IMR-90 (cell line): ENCODE measurements around the gene NFE2L2. TPM values are rescaled to one million over a fixed set of nuclear protein-coding genes. Genes with fewer than 3 reads are reported as not detected.
"Not testable (repeated sequence)": the region's sequence is repeated elsewhere in the genome, so short reads cannot be mapped to it uniquely, and the experiment has no call there.

ENCODE experiments used
- ATAC-seq: fragments of 200-7000 bp; cut with Tn5 transposase; 2 replicates; pipeline ENCODE4 v1.9.1; 2020; ENCODE audit warnings: low read depth, mild to moderate bottlenecking, moderate library complexity
- BruUV-seq: library from RNA; stranded (reverse); fragments of 400-500 nt; replicated peaks from 2 replicates; lab custom pipeline; 2021; lab: Mats Ljungman, UMichigan
- CTCF ChIA-PET: fragments of 300-600 bp; formaldehyde crosslinking; extraction: SDS; loops from one replicate; lab custom pipeline; 2021; ENCODE audit warnings: antibody characterized with exemption; lab: Yijun Ruan, JAX
- POLR2A ChIA-PET: fragments of 300-600 bp; sonication (Branson Sonifier 250); formaldehyde crosslinking; loops from one replicate; lab custom pipeline; 2022; ENCODE audit warnings: antibody characterized with exemption; ENCODE audit not compliant: unreplicated experiment; lab: Charles Lee
- DNase-seq: peaks from one replicate; pipeline ENCODE4 v3.0.0; 2013
- H2AFZ ChIP-seq: replicated peaks from 2 replicates; pipeline ENCODE3; 2013; ENCODE audit warnings: low read length, mild to moderate bottlenecking; ENCODE audit not compliant: poor library complexity
- H2AK5ac ChIP-seq: 2 replicates; pipeline ENCODE4 v1.6.1; 2013; ENCODE audit warnings: low read depth, low read length, inconsistent platforms
- H2AK9ac ChIP-seq: replicated peaks from 2 replicates; pipeline ENCODE3; 2013; ENCODE audit warnings: mild to moderate bottlenecking, low read depth, low read length, moderate library complexity; ENCODE audit not compliant: poor library complexity
- H2BK120ac ChIP-seq: 2 replicates; pipeline ENCODE4 v1.6.1; 2013; ENCODE audit warnings: low read depth, low read length, inconsistent platforms
- H2BK15ac ChIP-seq: 3 replicates; pipeline ENCODE4 v1.6.1; 2013; ENCODE audit warnings: low read depth, low read length, inconsistent platforms
- H2BK20ac ChIP-seq: 2 replicates; pipeline ENCODE4 v1.6.1; 2013; ENCODE audit warnings: low read depth, mild to moderate bottlenecking, inconsistent platforms, low read length, moderate library complexity
- H2BK5ac ChIP-seq: 2 replicates; pipeline ENCODE4 v1.6.1; 2013; ENCODE audit warnings: mild to moderate bottlenecking, low read depth, low read length, inconsistent platforms; ENCODE audit not compliant: poor library complexity, severe bottlenecking
- H3K14ac ChIP-seq: replicated peaks from 2 replicates; pipeline ENCODE4 v1.6.1; 2013; ENCODE audit warnings: low read depth, low read length, inconsistent platforms
- H3K18ac ChIP-seq: 2 replicates; pipeline ENCODE4 v1.6.1; 2013; ENCODE audit warnings: low read depth, low read length, control low read depth
- H3K23ac ChIP-seq: 2 replicates; pipeline ENCODE4 v1.6.1; 2013; ENCODE audit warnings: low read depth, low read length, inconsistent platforms
- H3K27ac ChIP-seq: 2 replicates; pipeline ENCODE4 v1.5.1; 2013; ENCODE audit warnings: mild to moderate bottlenecking, control low read depth, low read length; ENCODE audit not compliant: insufficient read depth
- H3K27me3 ChIP-seq: 2 replicates; pipeline ENCODE4 v1.6.1; 2013; ENCODE audit warnings: low read length; ENCODE audit not compliant: control insufficient read depth, insufficient read depth
- H3K36me3 ChIP-seq: 2 replicates; pipeline ENCODE4 v1.6.1; 2013; ENCODE audit warnings: low read length, mixed read lengths; ENCODE audit not compliant: control insufficient read depth, insufficient read depth
- H3K4ac ChIP-seq: 2 replicates; pipeline ENCODE4 v1.6.1; 2013; ENCODE audit warnings: low read depth, low read length, inconsistent platforms
- H3K4me1 ChIP-seq: 2 replicates; pipeline ENCODE4 v1.6.1; 2013; ENCODE audit warnings: low read length, mixed read lengths; ENCODE audit not compliant: control insufficient read depth, insufficient read depth
- H3K4me2 ChIP-seq: 2 replicates; pipeline ENCODE4 v1.6.1; 2013; ENCODE audit warnings: low read depth, mild to moderate bottlenecking, control low read depth, low read length, moderate library complexity
- H3K4me3 ChIP-seq: 2 replicates; pipeline ENCODE4 v1.5.1; 2013; ENCODE audit warnings: low read depth, mild to moderate bottlenecking, control low read depth, low read length, moderate library complexity; ENCODE audit not compliant: insufficient read depth
- H3K56ac ChIP-seq: 2 replicates; pipeline ENCODE4 v1.6.1; 2013; ENCODE audit warnings: low read length, inconsistent platforms; ENCODE audit not compliant: insufficient read depth; ENCODE audit errors: extremely low read depth
- H3K79me1 ChIP-seq, 2 experiments: 2 replicates each; pipeline ENCODE4 v1.6.1; 2013; ENCODE audit warnings: low read length in 2 of 2, inconsistent platforms in 1 of 2, low read depth in 1 of 2
- H3K9ac ChIP-seq: 2 replicates; pipeline ENCODE4 v1.6.1; 2013; ENCODE audit warnings: low read depth, low read length, control low read depth
- H3K9me1 ChIP-seq: 2 replicates; pipeline ENCODE4 v1.6.1; 2013; ENCODE audit warnings: low read length, inconsistent platforms; ENCODE audit not compliant: insufficient read depth
- H3K9me3 ChIP-seq: 2 replicates; pipeline ENCODE4 v1.6.1; 2013; ENCODE audit warnings: low read length; ENCODE audit not compliant: control insufficient read depth, insufficient read depth
- H4K20me1 ChIP-seq: 2 replicates; pipeline ENCODE4 v1.6.1; 2013; ENCODE audit warnings: low read length, inconsistent platforms; ENCODE audit not compliant: insufficient read depth
- H4K5ac ChIP-seq: 2 replicates; pipeline ENCODE4 v1.6.1; 2013; ENCODE audit warnings: mild to moderate bottlenecking, low read depth, low read length, control low read depth
- H4K8ac ChIP-seq, 2 experiments: 2 replicates each; pipeline ENCODE4 v1.6.1; 2013; ENCODE audit warnings: low read depth in 2 of 2, low read length in 2 of 2, control low read depth in 1 of 2, inconsistent platforms in 1 of 2
- H4K91ac ChIP-seq: 2 replicates; pipeline ENCODE4 v1.6.1; 2013; ENCODE audit warnings: low read depth, low read length, inconsistent platforms; ENCODE audit not compliant: insufficient read depth
- WGBS, 2 experiments: methylation state at CpG; one replicate each; pipeline versions ENCODE4 v1.1.5 to v1.1.7; 2013; ENCODE audit warnings: missing lambda C conversion rate in 2 of 2; ENCODE audit not compliant: insufficient read length in 1 of 2; ENCODE audit errors: extremely low coverage in 2 of 2; 5-methylcytosine and 5-hydroxymethylcytosine counted together
- dilution Hi-C: fragments of 300-500 bp; cut with HindIII; formaldehyde crosslinking; loops from one replicate; pipeline ENCODE4 v1.14.3; 2018; ENCODE audit warnings: low sequenced_read_pairs; ENCODE audit not compliant: unreplicated experiment
- in situ Hi-C: fragments of 300-500 bp; cut with MboI; formaldehyde crosslinking; loops from 3 replicates; pipeline ENCODE4 v1.14.3; 2019; ENCODE audit warnings: low sequenced_read_pairs, inconsistent platforms, mixed read lengths
- intact Hi-C: fragments of 100-400 bp; cut with micrococcal nuclease; formaldehyde crosslinking; loops from 2 replicates; pipeline ENCODE4 v1.10.0; 2022
- polyA plus RNA-seq, 3 experiments: library from polyadenylated mRNA; depleted of rRNA; stranded (reverse); fragments of >200 nt; gene quantifications; 2 replicates each; pipeline ENCODE4 v1.2.3, GENCODE V29; 2012; ENCODE audit warnings: low replicate concordance in 1 of 3
- total RNA-seq: library from RNA; depleted of rRNA; stranded (reverse); fragments of >200 nt; gene quantifications from 2 replicates; pipeline ENCODE4 v1.2.3, GENCODE V29; 2012

The NFE2L2 gene
- total and polyA plus RNA-seq, 2 of the 4 experiments (the other 2 are of a cell fraction): 72.7 to 83.5 TPM

DNA sequence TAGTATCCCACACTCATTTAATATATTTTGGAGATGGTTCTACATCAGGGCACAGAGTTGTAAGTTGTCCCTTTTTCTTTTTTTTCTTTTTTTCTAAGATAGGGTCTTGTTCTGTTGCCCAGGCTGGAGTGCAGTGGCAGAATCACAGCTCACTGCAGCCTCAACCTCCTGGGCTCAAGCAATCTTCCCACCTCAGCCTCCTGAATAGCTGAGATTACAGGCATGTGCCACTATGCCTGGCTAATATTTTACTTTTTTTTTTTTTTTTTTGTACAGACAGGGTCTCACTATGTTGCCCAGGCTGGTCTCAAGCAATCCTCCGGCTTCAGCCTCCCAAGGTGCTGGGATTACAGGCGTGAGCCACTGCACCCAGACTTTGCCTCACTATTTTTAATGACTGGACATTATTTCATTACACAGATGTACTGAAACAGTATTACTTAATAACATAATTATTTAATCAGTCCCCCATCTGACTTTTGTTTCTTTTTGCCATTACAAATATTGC is 17.9 kb downstream of the NFE2L2 start:
- H4K8ac ChIP-seq, H3K4me2 ChIP-seq, H2AK5ac ChIP-seq, H2AK9ac ChIP-seq, H3K23ac ChIP-seq, H2BK120ac ChIP-seq, H2BK20ac ChIP-seq, H4K5ac ChIP-seq, DNase-seq, H2AFZ ChIP-seq, POLR2A ChIA-PET, H3K14ac ChIP-seq, H2BK15ac ChIP-seq, H2BK5ac ChIP-seq, H3K18ac ChIP-seq, H3K27me3 ChIP-seq, H4K91ac ChIP-seq, H3K56ac ChIP-seq, H3K27ac ChIP-seq, H3K4me3 ChIP-seq, H3K4ac ChIP-seq, ATAC-seq, H3K9ac ChIP-seq, in situ Hi-C loops, intact Hi-C loops, H3K9me3 ChIP-seq, dilution Hi-C loops, BruUV-seq: not testable (repeated sequence)
- peaks cover 0 to 56% of the 10 kb centered on the region in 2 experiments; a peak in 2 of 4 replicates for H3K79me1 ChIP-seq
- H3K9me1 ChIP-seq: peaks cover 37% of the 10 kb centered on the region
- CTCF ChIA-PET: interaction anchor here (0.6 kb wide), 1 partner anchor 8 kb away, joined by 4 read pairs; no protein-coding TSS in a partner anchor
- peaks cover 96% of the 10 kb centered on the region for H4K20me1 ChIP-seq
- WGBS, 2 experiments: no CpG with 5 or more reads among the region's 2 CpGs
- peaks cover 32% of the 10 kb centered on the region for H3K4me1 ChIP-seq
- peaks cover 28% of the 10 kb centered on the region for H3K36me3 ChIP-seq
